GM12874 (cell line): ENCODE data around the gene TLR10.
A peak's percentile ranks its signal among the peaks of the same experiment; 100 is the strongest.

ENCODE experiments used
- TF ChIP-seq, protein P1 (sequence below): IDR thresholded peaks from 2 replicates; pipeline ENCODE4 v1.5.1; 2011; ENCODE audit warnings: low read depth, mild to moderate bottlenecking, control low read depth, low read length, moderate library complexity; ENCODE audit not compliant: insufficient read depth

TLR10 gene

DNA sequence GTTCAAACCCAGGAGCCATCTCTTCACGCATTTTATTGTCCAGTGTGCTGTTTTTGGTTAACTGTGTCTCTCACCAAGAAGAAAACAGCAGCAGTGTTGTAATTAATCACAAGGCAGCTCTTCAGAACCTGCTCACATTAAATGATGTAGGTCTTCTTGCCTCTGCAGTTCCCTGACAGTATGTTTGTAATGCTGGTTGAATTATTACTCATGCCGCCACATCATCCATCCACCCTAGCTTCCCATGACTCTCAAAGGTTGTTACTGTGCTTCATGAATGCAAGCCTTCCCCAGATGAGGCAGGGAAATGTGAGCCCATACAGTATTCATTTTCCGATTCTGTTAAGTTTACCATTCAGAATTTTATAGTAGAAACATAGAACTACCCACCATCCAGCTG, 17.4 kb downstream of the TLR10 start:
- TF ChIP-seq, protein P1, sequence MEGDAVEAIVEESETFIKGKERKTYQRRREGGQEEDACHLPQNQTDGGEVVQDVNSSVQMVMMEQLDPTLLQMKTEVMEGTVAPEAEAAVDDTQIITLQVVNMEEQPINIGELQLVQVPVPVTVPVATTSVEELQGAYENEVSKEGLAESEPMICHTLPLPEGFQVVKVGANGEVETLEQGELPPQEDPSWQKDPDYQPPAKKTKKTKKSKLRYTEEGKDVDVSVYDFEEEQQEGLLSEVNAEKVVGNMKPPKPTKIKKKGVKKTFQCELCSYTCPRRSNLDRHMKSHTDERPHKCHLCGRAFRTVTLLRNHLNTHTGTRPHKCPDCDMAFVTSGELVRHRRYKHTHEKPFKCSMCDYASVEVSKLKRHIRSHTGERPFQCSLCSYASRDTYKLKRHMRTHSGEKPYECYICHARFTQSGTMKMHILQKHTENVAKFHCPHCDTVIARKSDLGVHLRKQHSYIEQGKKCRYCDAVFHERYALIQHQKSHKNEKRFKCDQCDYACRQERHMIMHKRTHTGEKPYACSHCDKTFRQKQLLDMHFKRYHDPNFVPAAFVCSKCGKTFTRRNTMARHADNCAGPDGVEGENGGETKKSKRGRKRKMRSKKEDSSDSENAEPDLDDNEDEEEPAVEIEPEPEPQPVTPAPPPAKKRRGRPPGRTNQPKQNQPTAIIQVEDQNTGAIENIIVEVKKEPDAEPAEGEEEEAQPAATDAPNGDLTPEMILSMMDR, result no peak

DNA sequence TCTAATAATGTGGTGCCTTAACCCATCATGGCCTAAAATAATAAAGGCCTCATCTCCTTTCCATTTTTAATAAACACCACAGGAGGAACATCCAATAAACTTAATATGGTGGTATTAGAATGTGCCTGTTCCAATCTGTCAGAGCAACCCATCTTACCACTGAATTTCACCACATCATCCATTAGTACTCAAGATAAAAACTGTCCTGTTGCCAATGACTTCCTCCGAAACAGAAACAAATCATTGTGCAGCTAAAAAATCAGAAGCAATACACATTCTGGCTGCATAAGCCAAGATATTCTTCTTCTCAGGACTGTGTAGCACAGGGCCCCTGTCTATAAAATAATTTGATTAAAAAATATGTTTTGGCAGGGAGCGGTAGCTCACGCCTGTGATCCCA, 18.5 kb downstream of the TLR10 start:
- TF ChIP-seq, protein P1, result no peak

DNA sequence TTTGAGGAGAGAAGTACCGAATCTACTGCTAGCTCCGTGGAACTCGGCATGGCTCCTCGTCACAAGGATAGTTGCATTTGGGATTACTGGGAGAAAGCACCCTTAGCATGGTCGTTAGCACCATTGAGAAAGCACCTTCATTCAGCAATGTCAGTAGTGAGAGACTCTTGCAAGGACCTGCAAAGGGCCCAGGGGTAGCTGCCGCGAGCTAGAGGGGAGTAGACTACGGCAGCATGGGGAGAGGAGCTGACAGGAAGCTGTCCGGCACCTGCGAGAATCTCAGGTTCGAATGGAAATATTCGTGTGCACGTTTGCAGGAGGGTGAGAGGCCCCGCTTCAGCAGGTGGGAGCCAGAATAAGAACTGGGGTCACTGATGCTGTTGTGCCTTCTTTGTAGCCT, 20.2 kb downstream of the TLR10 start:
- TF ChIP-seq, protein P1, result no peak

DNA sequence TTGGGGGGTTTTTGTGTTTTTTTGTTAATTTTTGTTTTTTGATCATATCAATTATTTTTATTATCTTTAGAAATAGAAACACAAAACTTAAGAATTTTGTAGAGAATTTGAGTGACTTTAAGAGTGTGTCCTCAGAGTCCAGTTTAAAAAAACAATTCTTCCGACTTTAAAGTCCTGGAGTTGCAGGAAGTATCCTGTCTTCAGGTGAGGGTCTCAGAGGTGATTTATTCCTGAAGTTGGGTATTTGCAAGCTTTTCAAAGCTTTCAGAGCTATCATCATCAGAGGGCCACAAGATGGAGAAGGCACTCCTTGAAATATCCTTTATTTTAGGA, 23.0 kb downstream of the TLR10 start:
- TF ChIP-seq, protein P1, result no peak

DNA sequence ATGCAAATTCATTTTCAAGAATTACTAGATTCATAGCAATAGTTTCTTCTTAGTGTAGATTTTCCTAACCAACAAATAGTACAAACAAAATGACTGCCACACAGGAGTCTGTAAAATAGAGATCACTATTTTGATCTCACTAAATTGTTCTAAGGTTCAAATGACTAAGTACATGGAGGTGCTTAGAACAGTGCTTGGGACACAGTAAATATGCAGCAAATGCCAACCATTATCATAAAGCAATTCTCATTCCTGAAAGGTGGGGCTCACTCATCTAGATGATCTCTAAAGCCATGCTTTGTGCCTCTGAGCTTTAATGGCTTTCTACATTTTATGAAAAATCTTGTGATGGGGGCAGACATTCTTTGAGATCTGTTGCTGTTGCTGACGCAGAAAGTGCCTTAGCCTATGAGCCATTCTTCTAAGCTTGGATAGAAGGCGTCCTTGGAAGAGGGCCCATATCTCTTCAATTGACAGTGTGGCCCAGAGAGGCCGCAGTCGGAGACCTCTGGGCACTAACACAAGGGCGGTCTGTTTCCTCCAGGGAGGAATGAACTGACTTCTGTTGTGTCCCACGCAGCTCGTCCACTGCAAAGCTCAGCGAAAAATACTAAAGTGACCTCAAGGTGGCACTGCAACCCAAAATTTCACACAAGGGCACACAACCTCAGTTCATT, 23.5 kb downstream of the TLR10 start:
- TF ChIP-seq, protein P1, result peak; percentile 40; the same call in 1 of the 2 replicates

DNA sequence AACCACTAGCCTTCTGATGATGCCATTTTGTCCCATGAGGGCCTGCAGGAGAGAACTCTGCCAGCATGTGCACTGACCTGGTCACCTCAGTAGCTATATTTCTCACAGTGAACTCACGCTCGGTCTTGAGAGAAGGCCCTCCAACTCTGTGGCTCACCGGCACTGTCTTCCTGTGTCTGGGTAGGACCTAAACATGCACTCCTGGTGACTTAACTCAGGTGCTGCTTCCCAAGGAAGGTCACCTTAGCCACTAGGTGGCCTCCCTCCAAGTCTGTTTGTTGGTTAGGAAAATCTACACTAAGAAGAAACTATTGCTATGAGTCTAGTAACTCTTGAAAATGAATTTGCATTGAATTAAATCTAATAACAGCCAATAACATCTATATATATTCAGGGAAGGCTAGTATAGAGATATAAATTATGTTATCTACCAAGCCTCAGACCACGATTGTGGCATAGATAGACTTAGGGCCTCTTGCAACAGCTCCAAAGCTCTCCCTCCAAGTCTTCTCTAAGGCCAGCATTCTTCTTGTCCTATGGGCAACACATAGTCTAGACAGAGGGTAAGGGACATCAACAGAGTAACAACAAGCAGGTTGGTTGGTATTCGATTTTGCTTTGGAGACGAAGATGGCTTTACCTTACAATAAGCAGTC, 24.7 kb downstream of the TLR10 start:
- TF ChIP-seq, protein P1, result peak; percentile 46

DNA sequence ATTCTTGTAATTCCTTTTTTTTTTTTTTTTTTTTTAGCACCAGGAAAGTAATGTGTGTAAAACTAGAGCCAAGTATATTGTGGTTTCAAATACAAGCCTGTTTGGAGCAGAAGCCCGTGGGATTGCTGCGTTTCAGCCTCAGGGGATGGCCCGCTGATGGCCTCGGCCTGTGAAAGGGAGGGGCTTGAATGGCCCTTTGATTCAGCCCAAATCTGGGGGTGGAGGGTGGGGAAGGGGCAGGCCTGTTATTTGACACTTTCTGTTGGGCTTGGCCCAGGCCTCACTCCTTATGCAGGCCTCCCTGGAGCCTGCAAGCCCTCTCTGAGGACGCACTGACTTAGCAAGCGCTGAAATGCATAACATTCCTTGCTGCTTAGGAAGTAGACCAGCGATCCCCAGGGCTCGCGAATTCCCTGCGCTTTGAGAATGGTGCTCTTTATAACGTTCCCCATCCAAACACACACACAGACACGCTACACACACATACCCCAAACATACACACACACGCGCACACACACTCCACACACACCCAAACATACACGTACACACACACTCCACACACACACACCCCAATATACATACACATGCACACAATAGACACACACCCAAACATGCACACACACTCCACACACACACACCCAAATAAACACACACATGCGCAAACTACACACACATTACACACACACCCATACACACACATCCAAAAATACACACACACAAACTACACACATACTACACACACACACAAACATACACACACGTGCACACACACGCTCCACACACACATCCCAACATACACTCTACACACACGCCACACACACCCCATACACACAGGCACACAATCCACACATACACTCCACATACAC, 29.6 kb downstream of the TLR10 start:
- TF ChIP-seq, protein P1, result no peak
